Kidney epithelial cell (primary cell): ENCODE results near the gene CEP43. TPM values are rescaled to one million over a fixed set of nuclear protein-coding genes. Genes with fewer than 3 reads are reported as not detected.

Experiments used
- DNase-seq: peaks from one replicate; pipeline ENCODE4 v3.0.0-alpha.2; 2010; ENCODE audit warnings: low read depth
- H3K27me3 ChIP-seq: 2 replicates; pipeline ENCODE4 v1.6.0; 2011; ENCODE audit warnings: low read length; ENCODE audit not compliant: control insufficient read depth, insufficient read depth
- H3K36me3 ChIP-seq: 2 replicates; pipeline ENCODE4 v1.5.1; 2011; ENCODE audit warnings: low read length; ENCODE audit not compliant: control insufficient read depth, insufficient read depth
- H3K4me3 ChIP-seq: 2 replicates; pipeline ENCODE4 v1.5.1; 2011; ENCODE audit warnings: low read depth, mild to moderate bottlenecking, control low read depth, low read length
- CTCF ChIP-seq: IDR thresholded peaks from 2 replicates; pipeline ENCODE4 v1.5.1; 2011; ENCODE audit warnings: mild to moderate bottlenecking, moderate library complexity, low read length, control low read depth, inconsistent platforms; ENCODE audit not compliant: insufficient read depth, poor library complexity, severe bottlenecking
- total RNA-seq: library from RNA; depleted of rRNA; stranded (reverse); fragments of >200 nt; gene quantifications from 2 replicates; pipeline ENCODE4 v1.2.3, GENCODE V29; 2015

Gene CEP43
- total RNA-seq, 1 donor from 2014 or later: 13.8 TPM

GRCh38 chr6:167013067-167013466 is 13.9 kb downstream of the CEP43 start:
- Histone ChIP-seq H3K27me3 (no peaks in the 10 kb centered on the region), H3K4me3 (no peak overlapping the region), H3K36me3 (no peaks in the 10 kb centered on the region)
- TF ChIP-seq CTCF: no peak
- DNase-seq: no peak

GRCh38 chr6:167013946-167014345 is 14.7 kb downstream of the CEP43 start:
- Histone ChIP-seq H3K27me3 (no peaks in the 10 kb centered on the region), H3K36me3 (no peaks in the 10 kb centered on the region), H3K4me3 (no peak overlapping the region)
- no peak for TF ChIP-seq CTCF
- no peak for DNase-seq

GRCh38 chr6:167015302-167015701 is 16.1 kb downstream of the CEP43 start:
- no peak for TF ChIP-seq CTCF
- no peak overlapping the region for H3K4me3 ChIP-seq
- no peaks in the 10 kb centered on the region for H3K36me3 ChIP-seq

DNA sequence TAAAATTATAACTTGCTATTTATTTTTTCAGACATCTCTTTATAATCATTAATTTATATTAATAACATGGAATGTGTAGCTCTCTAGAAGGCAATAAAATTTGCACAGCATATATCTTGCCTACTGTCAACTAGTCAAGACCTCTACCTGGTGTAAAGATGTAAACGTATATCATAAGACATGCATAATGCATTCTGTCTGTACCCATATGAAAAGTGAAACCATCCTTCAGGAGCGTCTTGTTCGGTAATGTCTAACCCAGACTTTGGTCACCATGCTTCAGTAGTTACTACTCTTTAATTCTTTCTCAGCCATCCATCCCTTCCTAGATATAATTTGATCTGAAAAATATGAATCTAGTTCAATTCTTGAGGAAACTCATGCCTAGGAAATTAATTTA is 21.0 kb downstream of the CEP43 start:
- DNase-seq: no peak

More at GRCh38 chr6:167015302-167015701, 16.1 kb downstream of the CEP43 start:
- no peak for DNase-seq
- H3K27me3 ChIP-seq: no peaks in the 10 kb centered on the region

GRCh38 chr6:167027308-167027707 is 28.1 kb downstream of the CEP43 start:
- Histone ChIP-seq H3K36me3 (peaks cover 4% of the 10 kb centered on the region), H3K27me3 (no peaks in the 10 kb centered on the region), H3K4me3 (no peak overlapping the region)
- no peak for TF ChIP-seq CTCF
- no peak for DNase-seq

More for the DNA sequence above, 21.0 kb downstream of the CEP43 start:
- H3K36me3 ChIP-seq: no peaks in the 10 kb centered on the region
- no peak overlapping the region for H3K4me3 ChIP-seq
- no peak for TF ChIP-seq CTCF
- H3K27me3 ChIP-seq: no peaks in the 10 kb centered on the region

- no peak overlapping the region for H3K4me3 ChIP-seq
- TF ChIP-seq CTCF: no peak
- peaks cover 4% of the 10 kb centered on the region for H3K36me3 ChIP-seq
- DNase-seq: no peak
- H3K27me3 ChIP-seq: no peaks in the 10 kb centered on the region
Observed at GRCh38 chr6:167027772-167028171, 28.6 kb downstream of the CEP43 start.
